Endothelial cell of umbilical vein (primary cell): ENCODE results near the gene ANKZF1. TPM values are rescaled to one million over a fixed set of nuclear protein-coding genes. Genes with fewer than 3 reads are reported as not detected.

Source experiments
- BruUV-seq: library from RNA; stranded (reverse); fragments of 400-500 nt; replicated peaks from 2 replicates; lab custom pipeline; 2021; lab: Mats Ljungman, UMichigan
- CTCF ChIA-PET: fragments of 300-600, 350-600 bp; sonication (Branson Sonifier 250); formaldehyde crosslinking; loops from one replicate; lab custom pipeline; 2021; ENCODE audit warnings: antibody characterized with exemption, inconsistent platforms; lab: Charles Lee
- POLR2A ChIA-PET: fragments of 300-600, 350-600 bp; sonication (Branson Sonifier 250); formaldehyde crosslinking; loops from one replicate; lab custom pipeline; 2021; ENCODE audit warnings: antibody characterized with exemption, inconsistent platforms; lab: Charles Lee
- DNase-seq: peaks from one replicate; pipeline ENCODE4 v3.0.0-alpha.2; 2011; ENCODE audit warnings: low read depth, low spot score
- FAIRE-seq: peaks from 2 replicates; lab custom pipeline; 2011; peaks lifted over from hg19 to GRCh38; lab: Jason Lieb, UNC
- H2AFZ ChIP-seq: 2 replicates; pipeline ENCODE4 v1.6.0; 2012; ENCODE audit warnings: low read depth, low read length, control low read depth, inconsistent platforms
- H3K27ac ChIP-seq: 2 replicates; pipeline ENCODE4 v1.5.1; 2011; ENCODE audit warnings: low read depth, mild to moderate bottlenecking, control low read depth, low read length, moderate library complexity; ENCODE audit not compliant: insufficient read depth
- H3K27me3 ChIP-seq, 2 experiments: 2 replicates each; pipeline versions ENCODE4 v1.6.0 to v1.6.1; 2011; ENCODE audit warnings: low read length in 2 of 2, mixed read lengths in 1 of 2; ENCODE audit not compliant: control insufficient read depth in 2 of 2, insufficient read depth in 2 of 2
- H3K36me3 ChIP-seq, 2 experiments: 2 replicates in 1 of 2; 3 replicates in 1 of 2; pipeline ENCODE4 v1.5.1; 2011; ENCODE audit warnings: low read length in 2 of 2, mild to moderate bottlenecking in 1 of 2, moderate library complexity in 1 of 2; ENCODE audit not compliant: control insufficient read depth in 2 of 2, insufficient read depth in 2 of 2; ENCODE audit errors: extremely low read depth in 1 of 2
- H3K4me1 ChIP-seq: 3 replicates; pipeline ENCODE4 v1.5.1; 2011; ENCODE audit warnings: mild to moderate bottlenecking, low read length; ENCODE audit not compliant: control insufficient read depth, insufficient read depth; ENCODE audit errors: extremely low read depth
- H3K4me2 ChIP-seq: 2 replicates; pipeline ENCODE4 v1.6.1; 2011; ENCODE audit warnings: low read length, control low read depth, mixed read lengths; ENCODE audit not compliant: insufficient read depth
- H3K4me3 ChIP-seq, 3 experiments: fragments of 200-600 bp in 1 of 3; sonication (generic), shearing (Covaris generic) in 1 of 3; replicated peaks in 1 of 3; 2 replicates each; pipeline ENCODE4 v1.5.1; 2011 to 2016; ENCODE audit warnings: control low read depth in 3 of 3, low read length in 3 of 3, mild to moderate bottlenecking in 2 of 3, inconsistent platforms in 1 of 3, low read depth in 1 of 3, moderate library complexity in 1 of 3; ENCODE audit not compliant: insufficient read depth in 1 of 3
- H3K79me2 ChIP-seq: 2 replicates; pipeline ENCODE4 v1.6.0; 2012; ENCODE audit warnings: low read length, inconsistent platforms; ENCODE audit not compliant: control insufficient read depth, insufficient read depth
- H3K9ac ChIP-seq: replicated peaks from 2 replicates; pipeline ENCODE3; 2011; ENCODE audit warnings: low read length, control low read depth; ENCODE audit not compliant: insufficient read depth; ENCODE audit errors: extremely low read depth
- H3K9me1 ChIP-seq: replicated peaks from 3 replicates; pipeline ENCODE4 v1.6.0; 2011; ENCODE audit warnings: mild to moderate bottlenecking, low read length; ENCODE audit not compliant: control insufficient read depth, insufficient read depth; ENCODE audit errors: extremely low read depth
- H3K9me3 ChIP-seq: replicated peaks from 2 replicates; pipeline ENCODE4 v1.5.1; 2012; ENCODE audit warnings: low read length, inconsistent platforms; ENCODE audit not compliant: control insufficient read depth, insufficient read depth
- H4K20me1 ChIP-seq: replicated peaks from 2 replicates; pipeline ENCODE3; 2011; ENCODE audit warnings: mild to moderate bottlenecking, low read length; ENCODE audit not compliant: control insufficient read depth, insufficient read depth; ENCODE audit errors: extremely low read depth
- CTCF ChIP-seq, 2 donors: IDR thresholded peaks; 1 replicate in 1 of 2; 2 replicates in 1 of 2; pipeline ENCODE4 v1.5.1; 2011; ENCODE audit warnings: low read length in 2 of 2, mild to moderate bottlenecking in 2 of 2, moderate library complexity in 2 of 2, control low read depth in 1 of 2, inconsistent platforms in 1 of 2, low read depth in 1 of 2; ENCODE audit not compliant: insufficient read depth in 1 of 2; ENCODE audit errors: extremely low read depth in 1 of 2
- EZH2 ChIP-seq: IDR thresholded peaks from 2 replicates; pipeline ENCODE4 v1.6.1; 2012; ENCODE audit warnings: borderline replicate concordance, low read depth, mild to moderate bottlenecking, moderate library complexity, low read length, inconsistent platforms; ENCODE audit not compliant: severe bottlenecking
- FOS ChIP-seq: IDR thresholded peaks from 2 replicates; pipeline ENCODE4 v1.6.1; 2011; ENCODE audit warnings: mild to moderate bottlenecking, low read length, moderate library complexity, borderline replicate concordance; ENCODE audit not compliant: insufficient read depth
- GATA2 ChIP-seq: IDR thresholded peaks from 2 replicates; pipeline ENCODE4 v1.7.0; 2011; ENCODE audit warnings: low read depth, mild to moderate bottlenecking, moderate library complexity, mixed read lengths, low read length; ENCODE audit not compliant: insufficient read length, insufficient read depth
- JUN ChIP-seq: IDR thresholded peaks from 2 replicates; pipeline ENCODE4 v1.6.1; 2011; ENCODE audit warnings: borderline replicate concordance, low read depth; ENCODE audit not compliant: insufficient read length, insufficient read depth
- MYC ChIP-seq: IDR thresholded peaks from one replicate; pipeline ENCODE4 v1.6.1; 2011; ENCODE audit warnings: mild to moderate bottlenecking, low read depth, low read length
- POLR2A ChIP-seq: IDR thresholded peaks from 2 replicates; pipeline ENCODE4 v1.6.1; 2012; ENCODE audit warnings: low read depth, mild to moderate bottlenecking, control low read depth, low read length
- POLR2AphosphoS5 ChIP-seq: IDR thresholded peaks from 2 replicates; pipeline ENCODE4 v1.6.1; 2012; ENCODE audit warnings: low read depth, mild to moderate bottlenecking, control low read depth, low read length, moderate library complexity; ENCODE audit not compliant: insufficient read depth
- dilution Hi-C: fragments of 300-500 bp; cut with MboI; formaldehyde crosslinking; loops from one replicate; pipeline ENCODE4 v1.15.0; 2019; ENCODE audit warnings: low sequenced_read_pairs; ENCODE audit not compliant: extremely low pct_ligation_motif_present
- intact Hi-C: fragments of 100-400 bp; cut with micrococcal nuclease; formaldehyde crosslinking; loops from one replicate; pipeline ENCODE4 v1.10.0; 2022
- polyA plus RNA-seq, 4 experiments: library from polyadenylated mRNA; depleted of rRNA in 3 of 4; stranded (reverse) in 3 of 4; unstranded in 1 of 4; fragments of >200 nt; gene quantifications; 2 replicates each; pipeline versions ENCODE4 v1.2.1 to v1.2.3, GENCODE V29; 2011 to 2012; ENCODE audit warnings: missing spikeins in 1 of 4
- total RNA-seq: library from RNA; stranded (reverse); gene quantifications from 2 replicates; pipeline ENCODE4 v1.2.3, GENCODE V29; 2021
- TF ChIP-seq, protein P1 (sequence below): IDR thresholded peaks from 2 replicates; pipeline ENCODE4 v1.6.1; 2011; ENCODE audit not compliant: insufficient read depth, insufficient read length

Gene ANKZF1
- total and polyA plus RNA-seq, 2 donors (not counting 3 experiments of a cell fraction or from before 2014, with no cell fraction given), result 26.5 to 36.2 TPM

- ChIA-PET POLR2A (no interaction called here), CTCF (interaction anchor here (0.8 kb wide), 1 partner anchor 11 kb away, joined by 3 read pairs; the partner anchor contains the start of gene DNAJB2)
- no peaks in the 10 kb centered on the region for H3K79me2 ChIP-seq
- H3K27me3 ChIP-seq, result peaks cover 8 to 13% of the 10 kb centered on the region in 2 experiments
- H3K9ac ChIP-seq, result no peak overlapping the region
- intact Hi-C loops, result no loop called here
- TF ChIP-seq POLR2AphosphoS5 (no peak), FOS (no peak), JUN (no peak), EZH2 (no peak), MYC (no peak), GATA2 (no peak), POLR2A (no peak), CTCF (IDR thresholded peaks at IDR 0.05; ENCODE audit: extremely low read depth in 1 of 2, insufficient read depth in 1 of 2, low read depth in 1 of 2, low read length in 2 of 2) (no peak)
- TF ChIP-seq, protein P1, sequence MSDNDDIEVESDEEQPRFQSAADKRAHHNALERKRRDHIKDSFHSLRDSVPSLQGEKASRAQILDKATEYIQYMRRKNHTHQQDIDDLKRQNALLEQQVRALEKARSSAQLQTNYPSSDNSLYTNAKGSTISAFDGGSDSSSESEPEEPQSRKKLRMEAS, result no peak
- no peak overlapping the region for H3K4me2 ChIP-seq
- no TSS peak for BruUV-seq
- no peaks in the 10 kb centered on the region for H3K36me3 ChIP-seq
- DNase-seq (no peak), FAIRE-seq (no peak)
- no peaks in the 10 kb centered on the region for H4K20me1 ChIP-seq
- H3K27ac ChIP-seq, result no peak overlapping the region
- H3K9me3 ChIP-seq, result no peaks in the 10 kb centered on the region
- no peak overlapping the region for H2AFZ ChIP-seq
- no peaks in the 10 kb centered on the region for H3K9me1 ChIP-seq
- H3K4me1 ChIP-seq, result no peaks in the 10 kb centered on the region
- H3K4me3 ChIP-seq, result no peak overlapping the region
- dilution Hi-C loops, result no loop called here
Observed at GRCh38 chr2:219268294-219268693, 38.7 kb downstream of the ANKZF1 start.
